IPS DF 19.7 (cell line): ENCODE data around the gene TRIM54.

Experiments
- DNase-seq: peaks from one replicate; pipeline ENCODE4 v3.0.0-alpha.2; 2013; ENCODE audit warnings: low read depth, low spot score

The TRIM54 gene, protein sequence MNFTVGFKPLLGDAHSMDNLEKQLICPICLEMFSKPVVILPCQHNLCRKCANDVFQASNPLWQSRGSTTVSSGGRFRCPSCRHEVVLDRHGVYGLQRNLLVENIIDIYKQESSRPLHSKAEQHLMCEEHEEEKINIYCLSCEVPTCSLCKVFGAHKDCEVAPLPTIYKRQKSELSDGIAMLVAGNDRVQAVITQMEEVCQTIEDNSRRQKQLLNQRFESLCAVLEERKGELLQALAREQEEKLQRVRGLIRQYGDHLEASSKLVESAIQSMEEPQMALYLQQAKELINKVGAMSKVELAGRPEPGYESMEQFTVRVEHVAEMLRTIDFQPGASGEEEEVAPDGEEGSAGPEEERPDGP

DNA sequence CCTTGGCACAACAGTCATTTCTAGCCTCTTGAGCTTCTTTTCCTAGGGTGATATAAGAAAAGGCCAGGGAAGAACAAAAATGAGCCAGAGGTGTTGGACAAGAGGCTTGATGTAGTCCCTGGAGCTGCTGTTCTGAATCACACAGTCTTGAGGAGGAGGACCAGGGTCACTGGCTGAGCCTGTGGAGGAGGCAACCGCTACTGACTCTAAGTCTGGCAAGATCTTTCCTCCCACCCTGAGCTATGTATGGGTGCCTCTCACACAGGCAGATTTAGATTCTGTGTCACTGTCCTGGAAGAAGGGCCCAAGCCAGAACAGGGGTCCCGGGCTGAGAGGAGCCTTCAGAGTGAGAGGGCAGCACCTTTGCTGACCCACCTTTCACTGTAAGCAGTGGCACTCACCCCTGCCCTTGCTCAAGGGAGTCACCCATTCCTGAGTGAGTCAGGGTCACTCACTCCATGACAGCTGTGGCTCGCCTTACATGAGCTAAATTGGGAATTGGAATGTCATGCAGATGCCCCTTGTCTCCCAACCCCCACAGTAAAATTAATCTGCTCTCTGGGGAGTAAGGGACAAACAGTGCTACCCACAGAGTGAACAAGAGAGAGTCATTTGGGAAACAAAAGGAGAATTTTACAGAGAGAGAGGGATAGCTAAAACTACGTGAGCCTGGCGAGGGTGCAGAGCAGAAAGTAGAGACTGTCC is at the start of gene TRIM54:
Gene TRIM54 (plus strand): TSS at position 575 of the 705 bp plus-strand sequence. CDS start 303 bp downstream, outside the sequence.
- DNase-seq: no peak

DNA sequence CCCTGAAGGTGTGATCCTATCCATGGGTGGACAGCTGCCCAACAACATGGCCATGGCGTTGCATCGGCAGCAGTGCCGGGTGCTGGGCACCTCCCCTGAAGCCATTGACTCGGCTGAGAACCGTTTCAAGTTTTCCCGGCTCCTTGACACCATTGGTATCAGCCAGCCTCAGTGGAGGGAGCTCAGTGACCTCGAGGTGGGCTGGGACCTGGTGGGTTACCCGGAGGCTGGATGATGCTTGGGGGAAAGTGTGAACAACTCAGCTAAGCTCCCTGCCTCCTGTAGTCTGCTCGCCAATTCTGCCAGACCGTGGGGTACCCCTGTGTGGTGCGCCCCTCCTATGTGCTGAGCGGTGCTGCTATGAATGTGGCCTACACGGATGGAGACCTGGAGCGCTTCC is 48.9 kb upstream of the TRIM54 start:
- no peak for DNase-seq

DNA sequence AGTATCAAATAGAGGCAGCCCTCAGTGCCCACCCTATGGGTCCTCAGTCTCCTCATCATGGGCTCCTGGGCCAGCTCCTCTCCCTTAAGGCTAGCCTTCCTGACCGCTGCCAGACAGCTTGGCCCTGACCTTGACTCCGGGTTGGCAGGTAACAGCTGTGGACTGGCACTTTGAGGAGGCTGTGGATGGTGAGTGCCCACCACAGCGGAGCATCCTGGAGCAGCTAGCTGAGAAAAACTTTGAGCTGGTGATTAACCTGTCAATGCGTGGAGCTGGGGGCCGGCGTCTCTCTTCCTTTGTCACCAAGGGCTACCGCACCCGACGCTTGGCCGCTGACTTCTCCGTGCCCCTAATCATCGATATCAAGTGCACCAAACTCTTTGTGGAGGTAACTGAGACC is 46.1 kb upstream of the TRIM54 start:
- DNase-seq: no peak

DNA sequence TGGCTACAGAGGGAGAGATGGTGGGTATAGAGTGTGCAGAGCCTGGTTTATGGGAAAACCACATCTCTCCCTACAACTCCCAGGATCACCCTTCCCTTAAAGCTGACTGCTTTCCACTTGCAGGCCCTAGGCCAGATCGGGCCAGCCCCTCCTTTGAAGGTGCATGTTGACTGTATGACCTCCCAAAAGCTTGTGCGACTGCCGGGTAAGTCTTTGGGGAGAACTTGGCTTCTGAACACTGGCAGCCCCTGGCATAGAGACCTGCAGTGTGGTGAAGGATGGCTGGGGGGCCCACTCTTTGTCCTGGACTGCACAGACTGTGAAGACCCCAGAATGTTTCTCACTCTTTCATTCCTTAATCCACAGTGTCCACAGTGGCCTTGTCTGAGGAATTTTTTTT is 45.6 kb upstream of the TRIM54 start:
- DNase-seq: no peak

DNA sequence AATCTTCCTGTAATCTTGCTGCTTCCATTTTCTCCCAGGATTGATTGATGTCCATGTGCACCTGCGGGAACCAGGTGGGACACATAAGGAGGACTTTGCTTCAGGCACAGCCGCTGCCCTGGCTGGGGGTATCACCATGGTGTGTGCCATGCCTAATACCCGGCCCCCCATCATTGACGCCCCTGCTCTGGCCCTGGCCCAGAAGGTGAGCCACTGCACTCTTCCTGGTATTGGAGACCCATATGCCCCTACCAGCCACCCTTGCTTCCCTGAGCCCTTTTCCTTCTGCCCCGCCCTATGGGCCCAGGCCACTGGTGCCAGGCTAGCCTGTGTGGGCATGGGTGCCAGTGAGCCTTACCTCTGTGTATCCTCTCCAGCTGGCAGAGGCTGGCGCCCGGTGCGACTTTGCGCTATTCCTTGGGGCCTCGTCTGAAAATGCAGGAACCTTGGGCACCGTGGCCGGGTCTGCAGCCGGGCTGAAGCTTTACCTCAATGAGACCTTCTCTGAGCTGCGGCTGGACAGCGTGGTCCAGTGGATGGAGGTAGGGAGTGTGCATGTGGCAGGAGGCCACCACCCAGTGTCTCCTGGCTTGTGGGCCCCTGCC is 44.8 kb upstream of the TRIM54 start:
- no peak for DNase-seq

DNA sequence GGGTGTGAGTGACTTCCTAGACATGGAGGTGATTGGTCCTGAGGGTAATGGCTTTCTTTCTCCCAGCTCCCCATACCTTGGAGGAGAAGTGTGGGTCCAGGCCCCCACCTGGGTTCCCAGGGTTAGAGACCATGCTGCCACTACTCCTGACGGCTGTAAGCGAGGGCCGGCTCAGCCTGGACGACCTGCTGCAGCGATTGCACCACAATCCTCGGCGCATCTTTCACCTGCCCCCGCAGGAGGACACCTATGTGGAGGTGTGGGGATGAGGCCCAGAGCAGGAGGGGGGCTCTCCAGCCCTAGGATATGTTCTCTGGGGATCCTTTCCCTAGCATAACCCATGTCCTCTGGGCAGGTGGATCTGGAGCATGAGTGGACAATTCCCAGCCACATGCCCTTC is 43.3 kb upstream of the TRIM54 start:
- no peak for DNase-seq

DNA sequence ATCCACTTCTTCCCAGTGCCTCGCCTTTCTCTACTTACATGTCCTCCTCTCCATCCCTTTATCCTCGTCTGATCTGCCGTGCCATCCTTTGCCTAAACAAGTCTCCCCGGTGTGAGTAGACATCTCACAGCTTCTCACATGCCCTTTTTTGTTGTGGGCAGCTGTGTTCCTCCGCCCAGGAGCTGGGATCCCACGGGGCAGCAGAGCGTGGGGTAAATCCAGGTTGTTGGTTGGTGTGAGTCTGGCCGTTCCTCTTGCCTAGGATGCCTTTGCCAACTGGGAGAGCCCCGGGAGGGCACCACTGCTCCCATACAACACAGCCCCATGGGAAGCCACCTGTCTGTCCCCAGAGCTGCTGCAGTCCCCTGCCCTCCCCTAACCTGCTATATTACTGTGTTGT is 41.8 kb upstream of the TRIM54 start:
- DNase-seq: no peak

DNA sequence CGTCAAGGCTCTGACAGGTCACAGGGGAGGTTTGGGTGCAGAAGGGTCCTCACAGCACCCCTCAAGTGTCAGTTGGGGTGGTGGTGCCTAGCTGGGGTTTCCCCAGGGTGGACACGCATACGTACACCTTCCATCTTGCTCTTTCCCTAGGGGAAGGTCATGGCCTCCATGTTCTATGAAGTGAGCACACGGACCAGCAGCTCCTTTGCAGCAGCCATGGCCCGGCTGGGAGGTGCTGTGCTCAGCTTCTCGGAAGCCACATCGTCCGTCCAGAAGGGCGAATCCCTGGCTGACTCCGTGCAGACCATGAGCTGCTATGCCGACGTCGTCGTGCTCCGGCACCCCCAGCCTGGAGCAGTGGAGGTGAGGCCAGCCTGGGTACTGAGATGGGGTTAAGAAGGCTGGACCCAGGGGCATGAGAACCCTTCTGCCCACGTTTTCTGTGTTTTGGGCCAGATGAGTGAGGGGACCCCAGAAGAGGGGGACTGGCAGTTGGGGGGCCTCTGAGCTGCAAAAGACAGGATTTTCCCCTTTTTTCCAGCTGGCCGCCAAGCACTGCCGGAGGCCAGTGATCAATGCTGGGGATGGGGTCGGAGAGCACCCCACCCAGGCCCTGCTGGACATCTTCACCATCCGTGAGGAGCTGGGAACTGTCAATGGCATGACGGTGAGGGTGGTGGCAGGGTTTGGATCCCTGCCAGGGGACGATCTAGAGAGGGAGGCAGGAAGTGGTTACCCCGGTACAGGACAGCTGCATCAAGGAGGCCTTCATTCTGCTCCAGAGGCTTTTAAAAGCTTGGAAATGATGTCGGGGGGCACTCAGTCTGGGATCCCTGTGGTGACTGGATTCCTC is 40.2 kb upstream of the TRIM54 start:
- DNase-seq: no peak

DNA sequence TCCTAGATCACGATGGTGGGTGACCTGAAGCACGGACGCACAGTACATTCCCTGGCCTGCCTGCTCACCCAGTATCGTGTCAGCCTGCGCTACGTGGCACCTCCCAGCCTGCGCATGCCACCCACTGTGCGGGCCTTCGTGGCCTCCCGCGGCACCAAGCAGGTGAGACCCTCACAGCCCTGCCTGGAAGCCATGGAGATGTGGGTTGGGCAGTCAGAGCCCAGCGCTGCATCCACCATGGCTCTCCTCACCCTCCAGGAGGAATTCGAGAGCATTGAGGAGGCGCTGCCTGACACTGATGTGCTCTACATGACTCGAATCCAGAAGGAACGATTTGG is 39.6 kb upstream of the TRIM54 start:
- DNase-seq: no peak

DNA sequence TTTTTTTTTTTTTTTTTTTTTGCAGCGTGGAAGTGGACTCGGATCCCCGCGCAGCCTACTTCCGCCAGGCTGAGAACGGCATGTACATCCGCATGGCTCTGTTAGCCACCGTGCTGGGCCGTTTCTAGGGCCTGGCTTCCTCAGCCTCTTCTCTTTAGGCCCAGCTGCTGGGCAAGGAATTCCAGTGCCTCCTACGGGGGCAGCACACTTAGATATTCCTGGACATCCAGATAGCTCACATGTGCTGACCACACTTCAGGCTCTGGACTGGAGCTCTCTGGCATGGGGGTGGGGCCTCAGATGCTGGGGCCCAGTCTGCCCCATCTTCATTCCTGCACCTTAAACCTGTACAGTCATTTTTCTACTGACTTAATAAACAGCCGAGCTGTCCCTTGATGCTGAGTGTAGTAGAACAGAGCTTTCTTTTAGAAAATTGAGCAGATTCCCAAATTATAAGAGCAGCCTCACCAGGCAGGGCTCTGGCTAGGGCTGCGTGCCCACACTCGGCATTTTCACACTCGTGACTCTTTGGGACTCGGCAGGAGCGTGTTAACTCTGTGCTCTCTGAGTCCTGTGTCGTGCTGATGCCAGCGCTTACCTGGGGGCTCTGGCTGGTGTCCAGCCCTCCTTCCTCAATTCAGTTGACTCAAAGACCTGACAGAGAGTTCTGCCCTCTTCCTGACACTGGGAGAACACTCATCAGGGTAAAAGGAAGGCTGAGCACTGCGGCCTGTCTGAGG is 38.7 kb upstream of the TRIM54 start:
- no peak for DNase-seq

DNA sequence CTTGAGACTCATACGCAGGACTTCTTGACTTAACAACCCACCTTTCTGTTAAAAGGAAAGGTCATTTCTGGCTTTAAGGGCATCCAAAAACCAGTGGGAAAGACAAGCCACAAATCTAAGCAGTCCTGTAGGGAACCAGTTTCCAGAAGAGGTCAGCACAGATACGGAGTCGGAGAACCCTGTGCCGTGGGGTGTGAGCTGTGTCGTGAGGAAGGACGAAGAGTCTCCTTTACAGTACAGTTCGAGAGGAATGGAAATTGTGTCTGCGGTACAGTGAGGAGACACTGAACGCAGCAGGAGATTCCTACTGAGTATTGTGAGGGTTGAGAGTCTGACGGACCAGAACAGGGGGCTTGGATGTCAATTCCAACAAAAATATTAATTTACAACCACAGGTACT is 37.1 kb upstream of the TRIM54 start:
- no peak for DNase-seq

DNA sequence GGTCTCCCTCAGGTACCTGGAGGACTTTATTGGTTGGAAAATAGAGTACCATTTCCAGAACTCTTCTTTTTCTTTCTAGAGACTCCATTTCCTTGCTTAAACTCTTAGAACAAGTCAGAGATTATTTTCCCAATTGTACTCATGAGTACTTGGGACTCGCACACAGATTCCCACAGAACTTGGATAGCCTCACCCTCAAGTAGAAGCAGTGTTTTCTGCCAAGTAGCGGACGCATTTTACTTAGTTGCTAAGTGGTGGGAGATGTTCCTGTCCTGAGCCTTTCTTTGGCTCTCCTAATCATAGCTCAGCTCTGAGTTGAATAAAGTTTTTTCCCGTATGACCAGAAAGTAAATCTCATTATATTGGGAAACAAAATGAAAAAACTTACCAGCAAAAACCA is 36.6 kb upstream of the TRIM54 start:
- DNase-seq: no peak

DNA sequence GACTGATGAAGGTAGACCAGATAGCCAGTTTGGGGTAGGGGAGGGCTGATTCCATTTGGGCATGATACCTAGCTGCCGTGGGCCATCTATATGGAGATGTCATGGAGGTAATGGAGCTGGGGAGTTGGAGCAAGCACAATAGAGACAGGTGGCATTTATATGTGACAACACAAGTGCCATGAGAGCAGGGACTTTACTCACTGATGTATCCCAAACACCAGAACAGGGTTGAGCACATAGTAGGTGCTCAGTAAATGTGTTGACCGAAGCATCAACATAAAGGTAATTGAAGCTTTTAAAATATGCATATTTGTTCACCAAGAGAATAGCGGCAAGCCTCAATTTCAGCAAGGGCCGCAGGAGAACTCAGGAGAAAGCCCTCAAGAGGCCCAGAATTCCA is 34.3 kb upstream of the TRIM54 start:
- DNase-seq: no peak

DNA sequence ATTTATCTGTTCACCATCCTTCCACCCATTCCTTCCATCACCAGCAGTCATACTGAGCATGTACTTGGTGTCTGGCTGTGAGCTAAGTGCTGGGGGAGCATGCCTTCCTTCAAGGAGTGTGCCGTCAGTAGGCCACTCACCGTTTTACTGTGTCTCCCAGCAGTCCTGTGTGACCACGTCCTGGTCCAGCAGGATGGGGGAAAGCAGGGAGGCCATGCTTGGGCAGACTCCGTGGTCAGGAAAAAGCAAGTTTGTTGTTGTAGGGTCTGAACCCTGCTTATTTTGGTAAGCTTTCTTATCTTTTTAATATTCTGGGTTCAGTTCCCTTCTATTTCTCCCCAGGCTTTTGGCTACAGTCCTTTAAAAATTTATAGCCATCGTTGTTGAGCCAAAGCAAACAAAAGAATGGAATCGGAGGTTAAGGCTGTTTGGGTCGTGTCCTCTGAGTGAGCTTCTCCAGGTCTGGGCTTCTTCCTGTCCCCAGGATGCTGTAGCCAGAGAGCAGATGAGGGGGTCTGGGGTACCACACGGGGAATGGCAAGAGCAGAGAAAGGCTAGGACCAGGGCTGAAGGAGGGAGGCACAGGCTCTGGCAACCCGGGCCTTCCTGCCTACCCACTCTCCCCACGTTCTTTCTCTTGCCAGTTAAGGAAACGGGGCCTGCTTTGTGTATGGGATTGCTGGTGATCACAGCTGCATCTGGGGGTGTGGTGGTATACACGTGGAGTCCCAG is 32.9 kb upstream of the TRIM54 start:
- DNase-seq: no peak

DNA sequence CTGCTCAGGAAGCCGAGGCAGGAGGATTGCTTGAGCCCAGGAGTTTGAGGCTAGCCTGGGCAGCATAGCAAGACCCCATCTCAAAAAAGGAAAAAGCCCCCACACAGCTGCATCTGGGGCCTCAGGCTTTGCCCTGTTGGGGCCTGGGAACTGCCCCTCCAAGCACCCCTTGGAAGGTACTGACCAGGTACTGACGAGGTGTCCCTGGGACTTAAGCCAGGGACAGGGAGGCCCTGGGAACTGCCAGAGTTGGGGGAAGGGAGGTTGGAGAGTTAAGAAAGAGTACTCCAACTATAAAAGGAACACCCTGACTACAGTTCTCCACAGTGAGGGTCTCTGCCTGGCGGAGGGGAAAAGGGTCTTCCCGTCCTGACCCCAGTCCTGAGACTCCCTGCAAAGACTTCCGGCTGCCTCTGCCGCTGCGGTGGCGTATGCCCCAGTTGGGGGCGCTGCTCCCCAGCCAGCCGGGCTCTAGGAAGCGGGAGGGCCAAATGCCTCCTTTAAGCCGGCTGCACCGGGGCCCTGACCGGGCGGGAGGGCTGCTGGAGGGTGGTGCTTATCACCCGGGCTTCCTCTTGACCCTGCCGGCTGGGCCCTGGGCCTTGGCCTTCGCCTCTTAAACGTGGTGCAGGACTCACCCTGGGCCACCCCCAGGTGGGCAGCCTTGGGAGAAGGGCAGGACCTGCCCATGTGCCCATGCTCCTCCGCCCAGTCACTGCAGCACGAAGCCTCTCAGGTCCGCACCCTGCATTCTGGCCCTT is 32.2 kb upstream of the TRIM54 start:
- no peak for DNase-seq

DNA sequence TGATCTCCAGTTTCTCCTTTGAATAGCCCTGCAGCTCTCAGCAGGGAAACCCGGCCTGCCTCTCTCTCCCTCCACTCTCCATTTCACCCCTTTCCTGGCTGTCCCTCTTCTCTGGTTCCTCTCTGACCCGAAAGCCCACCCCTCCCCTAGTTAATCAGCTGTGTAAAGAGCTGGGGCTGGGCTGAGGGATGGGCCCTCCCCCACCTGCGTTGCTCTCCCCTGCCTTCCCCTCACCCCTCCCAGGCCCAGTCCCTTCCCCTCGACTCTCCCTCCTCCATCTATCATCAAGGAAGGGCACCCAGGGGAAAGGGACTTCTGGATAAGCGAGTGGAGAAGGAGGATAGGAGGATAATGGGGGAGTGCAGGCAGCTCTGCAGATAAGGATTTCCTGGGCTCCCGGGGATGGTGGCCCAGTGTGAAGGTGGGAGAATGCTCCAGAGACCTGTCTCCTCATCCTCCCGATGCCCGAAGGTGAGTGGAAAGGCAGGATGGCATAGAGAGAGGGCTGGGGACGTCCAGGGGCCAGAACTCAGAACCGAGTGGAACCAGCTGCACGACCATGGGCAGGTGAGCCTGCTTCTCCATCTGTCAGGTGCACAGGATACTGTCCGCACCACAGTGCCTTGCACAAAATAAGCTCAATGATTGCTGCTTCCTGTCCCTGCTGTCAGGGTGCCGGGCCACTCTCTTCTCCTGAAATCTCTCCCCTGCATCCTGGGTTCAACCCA is 31.4 kb upstream of the TRIM54 start:
- no peak for DNase-seq

DNA sequence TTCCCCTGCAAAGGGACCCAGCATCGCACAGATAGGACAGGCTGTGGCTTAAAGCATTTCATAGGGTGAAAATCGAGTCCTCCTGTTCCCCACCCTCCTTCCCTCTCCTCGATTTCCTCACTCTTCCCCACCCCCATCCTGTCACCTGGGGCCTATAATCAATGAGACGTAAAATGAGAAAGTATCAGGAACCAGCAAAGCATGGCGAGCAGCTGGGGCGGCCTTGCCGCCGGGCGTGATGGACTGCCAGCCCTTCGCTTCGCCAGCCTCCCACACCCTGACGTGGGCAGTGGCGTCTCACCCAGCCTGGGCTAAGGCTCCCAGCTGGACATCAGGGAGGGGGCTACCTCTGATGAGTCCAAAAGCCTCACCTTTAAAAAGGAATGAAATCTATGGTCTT is 30.5 kb upstream of the TRIM54 start:
- DNase-seq: no peak

DNA sequence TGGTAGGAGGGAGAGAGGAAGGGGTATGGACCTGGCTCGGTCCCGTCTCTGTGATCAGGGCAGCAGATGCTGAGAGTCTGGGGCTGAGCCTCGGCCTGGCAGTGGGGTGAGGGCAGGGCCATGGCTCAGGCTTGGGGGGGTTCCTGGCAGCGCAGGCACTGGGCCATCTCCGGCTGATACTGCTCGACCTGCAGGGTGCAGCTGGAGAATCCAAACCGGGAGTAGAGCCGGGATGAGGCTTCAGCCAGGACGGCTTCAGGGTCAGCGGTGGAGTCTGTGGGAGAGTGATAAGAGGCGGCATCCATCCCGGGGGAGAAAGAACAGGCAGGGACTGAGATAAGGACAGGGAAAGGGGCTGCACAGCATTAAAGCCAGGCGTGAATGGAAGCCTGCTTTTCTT is 27.0 kb upstream of the TRIM54 start:
- no peak for DNase-seq

DNA sequence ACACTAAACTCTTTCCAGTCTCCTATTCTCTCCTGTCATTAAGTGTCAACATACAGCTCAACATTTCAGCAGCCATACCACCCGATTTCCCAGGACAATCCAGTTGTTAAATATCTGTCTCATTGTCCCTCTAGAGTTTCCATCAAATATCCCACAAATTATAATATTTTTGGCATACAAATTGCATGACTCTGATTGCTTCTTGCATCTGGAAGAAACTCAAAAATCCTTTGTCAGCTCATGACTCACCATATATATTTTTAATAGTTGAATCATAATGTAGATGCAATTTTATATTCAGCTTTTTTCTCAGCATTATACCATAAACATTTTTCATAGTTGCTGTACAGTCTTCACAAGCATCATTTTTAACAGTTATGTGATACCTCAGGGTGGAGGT is 26.6 kb upstream of the TRIM54 start:
- DNase-seq: no peak
